ENCODE data around the gene AP5M1. TPM values are rescaled to one million over a fixed set of nuclear protein-coding genes. Genes with fewer than 3 reads are reported as not detected.

AP5M1 gene
- total RNA-seq, 4 donors from 2014 or later = 37.8 to 51.8 (median 44.6) TPM

DNA sequence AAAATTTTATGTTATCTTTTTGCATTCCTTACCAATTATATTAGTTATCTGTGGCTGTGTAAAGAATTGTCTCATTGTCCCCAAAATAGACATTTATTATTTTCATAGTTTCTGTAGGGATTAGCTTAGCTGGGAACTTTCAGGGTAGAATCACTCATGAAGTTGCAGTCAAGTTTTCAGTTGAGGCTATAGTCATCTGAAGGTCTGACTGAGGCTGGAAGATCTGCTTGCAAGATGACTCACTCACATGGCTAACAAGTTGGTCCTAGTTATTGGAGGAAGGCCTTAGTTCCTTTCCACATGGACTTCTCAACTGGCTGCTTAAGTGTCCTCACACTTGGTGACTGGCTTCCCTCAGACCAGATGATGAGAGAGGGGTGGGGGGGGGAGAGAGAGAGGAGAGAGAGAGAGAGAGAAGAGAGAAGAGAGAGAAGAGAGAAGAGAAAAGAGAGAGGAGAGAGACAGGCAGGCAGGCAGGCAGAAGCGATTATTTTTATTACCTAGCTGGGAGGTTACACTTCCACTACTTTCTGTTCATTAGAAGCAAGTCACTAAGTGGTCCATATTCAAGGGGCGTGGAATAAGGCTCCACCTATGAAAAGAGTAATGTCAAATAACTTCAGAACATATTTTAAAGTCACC lies 6.4 kb downstream of the AP5M1 start:
- 96 to 99% methylated on average over 2 of the region's 2 CpGs for WGBS, 2 donors
- Histone ChIP-seq H3K36me3 (peaks cover 2 to 4% of the 10 kb centered on the region in 2 donors), H3K4me3 (replicated peaks in 1 of 3) (no peak overlapping the region), H3K9me3 (no peaks in the 10 kb centered on the region), H3K27ac (no peak overlapping the region), H3K4me1 (peaks cover 12 to 16% of the 10 kb centered on the region in 2 donors), H3K27me3 (no peaks in the 10 kb centered on the region)
- DNase-seq = no peak
- TF ChIP-seq, protein P1, sequence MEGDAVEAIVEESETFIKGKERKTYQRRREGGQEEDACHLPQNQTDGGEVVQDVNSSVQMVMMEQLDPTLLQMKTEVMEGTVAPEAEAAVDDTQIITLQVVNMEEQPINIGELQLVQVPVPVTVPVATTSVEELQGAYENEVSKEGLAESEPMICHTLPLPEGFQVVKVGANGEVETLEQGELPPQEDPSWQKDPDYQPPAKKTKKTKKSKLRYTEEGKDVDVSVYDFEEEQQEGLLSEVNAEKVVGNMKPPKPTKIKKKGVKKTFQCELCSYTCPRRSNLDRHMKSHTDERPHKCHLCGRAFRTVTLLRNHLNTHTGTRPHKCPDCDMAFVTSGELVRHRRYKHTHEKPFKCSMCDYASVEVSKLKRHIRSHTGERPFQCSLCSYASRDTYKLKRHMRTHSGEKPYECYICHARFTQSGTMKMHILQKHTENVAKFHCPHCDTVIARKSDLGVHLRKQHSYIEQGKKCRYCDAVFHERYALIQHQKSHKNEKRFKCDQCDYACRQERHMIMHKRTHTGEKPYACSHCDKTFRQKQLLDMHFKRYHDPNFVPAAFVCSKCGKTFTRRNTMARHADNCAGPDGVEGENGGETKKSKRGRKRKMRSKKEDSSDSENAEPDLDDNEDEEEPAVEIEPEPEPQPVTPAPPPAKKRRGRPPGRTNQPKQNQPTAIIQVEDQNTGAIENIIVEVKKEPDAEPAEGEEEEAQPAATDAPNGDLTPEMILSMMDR (IDR thresholded peaks at IDR 0.05) = no peak
- TF ChIP-seq POLR2A (IDR thresholded peaks at IDR 0.05) = no peak
- intact Hi-C loops (cut with DNase I) = no loop called here

DNA sequence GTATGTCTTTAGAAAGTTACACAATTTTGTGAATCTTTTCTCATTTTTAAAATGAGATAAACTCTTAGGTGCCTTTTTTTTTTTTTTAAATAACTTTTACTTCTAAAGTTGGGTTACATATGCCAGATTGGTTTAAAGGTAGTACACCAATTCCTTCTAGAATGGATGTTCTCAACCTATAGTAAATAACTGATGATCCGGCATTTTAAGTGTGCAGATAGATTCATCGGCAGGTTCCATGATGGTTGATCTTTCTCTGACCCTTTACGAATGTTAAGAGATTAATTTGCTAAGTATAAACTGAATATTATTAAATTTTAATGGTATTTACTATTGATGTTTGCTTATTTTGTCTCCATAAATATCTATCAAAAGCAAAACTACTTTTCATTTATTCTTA lies 8.3 kb downstream of the AP5M1 start:
- intact Hi-C loops (cut with DNase I) = no loop called here
- Histone ChIP-seq H3K9me3 (no peaks in the 10 kb centered on the region), H3K36me3 (peaks cover 4 to 12% of the 10 kb centered on the region in 2 donors), H3K27me3 (no peaks in the 10 kb centered on the region), H3K4me1 (no peaks in the 10 kb centered on the region), H3K4me3 (replicated peaks in 1 of 3) (no peak overlapping the region), H3K27ac (no peak overlapping the region)
- TF ChIP-seq, protein P1 (IDR thresholded peaks at IDR 0.05) = no peak
- TF ChIP-seq POLR2A (IDR thresholded peaks at IDR 0.05) = no peak
- 97% methylated on average over 3 of the region's 3 CpGs for WGBS, 2 donors
- no peak for DNase-seq

DNA sequence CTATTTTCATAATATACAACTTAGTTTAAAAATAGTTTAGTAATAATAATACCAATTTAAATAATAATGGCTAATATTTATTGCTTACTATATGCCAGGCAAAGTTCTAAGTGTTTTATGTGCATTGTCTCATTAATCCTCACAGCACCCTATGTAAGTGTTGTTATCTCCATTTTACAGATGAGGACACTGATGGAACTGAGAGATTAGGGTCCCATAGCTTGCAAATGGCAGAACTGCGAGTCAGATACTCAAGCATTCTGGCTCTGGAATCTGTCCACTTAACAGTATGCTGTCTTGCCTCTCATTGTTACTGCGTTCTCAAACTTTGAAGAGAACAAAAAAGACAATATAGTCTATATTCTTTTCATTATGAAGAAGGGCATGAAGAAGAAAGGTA lies 19.0 kb downstream of the AP5M1 start:
- peaks cover 14 to 17% of the 10 kb centered on the region in 2 donors for H3K36me3 ChIP-seq
- no peaks in the 10 kb centered on the region for H3K4me1 ChIP-seq
- no peak for DNase-seq
- no peak for TF ChIP-seq POLR2A (IDR thresholded peaks at IDR 0.05)
- TF ChIP-seq, protein P1 (IDR thresholded peaks at IDR 0.05) = no peak
- WGBS, 2 donors = 92% methylated on average over 2 of the region's 2 CpGs
- H3K27me3 ChIP-seq = no peaks in the 10 kb centered on the region
- H3K9me3 ChIP-seq = no peaks in the 10 kb centered on the region
- H3K4me3 ChIP-seq (replicated peaks in 1 of 3) = no peak overlapping the region
- intact Hi-C loops (cut with DNase I) = no loop called here
- H3K27ac ChIP-seq = no peak overlapping the region

DNA sequence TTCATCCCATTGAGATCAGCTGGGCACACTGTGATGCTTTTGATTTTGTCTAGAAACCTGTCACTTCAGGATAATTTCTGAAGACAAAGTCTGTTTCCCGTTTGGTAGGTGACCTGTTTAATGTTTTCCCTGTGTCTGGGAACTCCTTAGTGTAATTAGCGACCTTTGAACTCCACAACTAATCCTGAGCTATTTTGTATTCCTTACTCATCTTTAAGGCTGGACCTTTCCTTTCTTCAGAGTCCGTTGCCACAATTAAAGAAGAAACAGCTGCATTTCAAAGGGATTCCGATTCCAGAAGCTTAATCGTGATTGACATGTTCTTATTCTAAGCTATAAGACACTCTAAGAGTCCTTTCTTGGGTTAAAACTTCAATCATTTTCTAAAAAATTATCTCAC lies 22.0 kb downstream of the AP5M1 start:
- intact Hi-C loops (cut with DNase I) = no loop called here
- H3K36me3 ChIP-seq = peaks cover 14% of the 10 kb centered on the region in 2 donors
- no peak overlapping the region for H3K27ac ChIP-seq
- no peak overlapping the region for H3K4me3 ChIP-seq (replicated peaks in 1 of 3)
- TF ChIP-seq POLR2A (IDR thresholded peaks at IDR 0.05) = no peak
- no peaks in the 10 kb centered on the region for H3K27me3 ChIP-seq
- DNase-seq = no peak
- 86% methylated on average over 5 of the region's 5 CpGs for WGBS, 2 donors
- no peaks in the 10 kb centered on the region for H3K4me1 ChIP-seq
- no peaks in the 10 kb centered on the region for H3K9me3 ChIP-seq

DNA sequence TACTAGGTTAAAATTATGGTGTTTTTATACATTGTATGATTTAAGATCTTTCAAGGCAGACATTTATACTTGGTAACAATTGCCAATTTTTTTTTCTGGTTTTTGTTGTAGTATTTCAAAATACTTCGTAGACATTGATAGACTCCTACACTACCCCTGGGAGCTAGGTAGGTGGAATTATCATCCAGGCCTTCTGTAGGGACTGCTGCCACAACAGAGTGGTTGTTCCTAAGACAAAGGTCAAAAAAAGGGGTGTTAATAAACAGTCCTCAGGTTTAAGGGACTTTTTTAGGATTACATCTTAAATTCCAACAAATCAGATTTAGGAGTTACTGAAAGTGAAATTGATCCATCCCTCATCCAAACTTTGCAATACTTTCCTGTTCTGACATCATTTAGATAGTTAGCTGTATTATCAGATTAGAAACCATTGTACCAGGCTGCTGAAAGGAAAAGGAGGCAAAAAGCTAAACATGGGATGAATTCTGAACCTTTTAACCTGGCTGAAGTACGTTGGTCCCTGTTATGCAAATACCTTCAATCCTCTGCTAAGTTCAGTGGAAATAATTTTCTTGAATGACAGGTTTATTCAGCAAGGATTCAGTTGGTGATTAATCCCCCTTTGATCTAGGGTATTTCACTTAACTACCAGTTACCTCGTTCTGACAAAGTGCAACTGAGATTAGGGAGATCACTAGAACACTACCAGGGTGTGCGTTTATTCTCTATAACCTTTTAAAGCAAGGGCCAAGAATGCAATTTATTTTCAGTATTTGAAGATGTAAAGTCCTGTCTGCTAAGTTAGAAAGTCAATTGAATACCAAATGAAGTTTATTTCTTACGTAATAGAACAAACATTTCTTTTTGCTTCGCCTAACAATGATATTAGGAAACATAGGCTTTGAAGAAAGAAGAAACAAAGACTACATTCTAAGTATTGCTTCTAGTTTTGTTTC lies 23.2 kb downstream of the AP5M1 start:
- no peak for TF ChIP-seq POLR2A (IDR thresholded peaks at IDR 0.05)
- TF ChIP-seq, protein P1 (IDR thresholded peaks at IDR 0.05) = no peak
- Histone ChIP-seq H3K36me3 (peaks cover 8% of the 10 kb centered on the region in 2 donors), H3K4me3 (replicated peaks in 1 of 3) (no peak overlapping the region), H3K27ac (no peak overlapping the region), H3K27me3 (no peaks in the 10 kb centered on the region), H3K9me3 (no peaks in the 10 kb centered on the region), H3K4me1 (no peaks in the 10 kb centered on the region)
- intact Hi-C loops (cut with DNase I) = no loop called here
- DNase-seq = no peak
- 66 to 67% methylated on average over 6 of the region's 6 CpGs for WGBS, 2 donors
